Erythroblast (primary cell): ENCODE measurements around the gene PPP1R13B.

Experiments used
- GATA1 ChIP-seq: IDR thresholded peaks from 2 replicates; pipeline ENCODE4 v1.6.1; 2011; ENCODE audit warnings: low read depth, mild to moderate bottlenecking, control low read depth, low read length, moderate library complexity
- POLR2A ChIP-seq: IDR thresholded peaks from 2 replicates; pipeline ENCODE4 v1.6.1; 2011; ENCODE audit warnings: mild to moderate bottlenecking, low read length

DNA sequence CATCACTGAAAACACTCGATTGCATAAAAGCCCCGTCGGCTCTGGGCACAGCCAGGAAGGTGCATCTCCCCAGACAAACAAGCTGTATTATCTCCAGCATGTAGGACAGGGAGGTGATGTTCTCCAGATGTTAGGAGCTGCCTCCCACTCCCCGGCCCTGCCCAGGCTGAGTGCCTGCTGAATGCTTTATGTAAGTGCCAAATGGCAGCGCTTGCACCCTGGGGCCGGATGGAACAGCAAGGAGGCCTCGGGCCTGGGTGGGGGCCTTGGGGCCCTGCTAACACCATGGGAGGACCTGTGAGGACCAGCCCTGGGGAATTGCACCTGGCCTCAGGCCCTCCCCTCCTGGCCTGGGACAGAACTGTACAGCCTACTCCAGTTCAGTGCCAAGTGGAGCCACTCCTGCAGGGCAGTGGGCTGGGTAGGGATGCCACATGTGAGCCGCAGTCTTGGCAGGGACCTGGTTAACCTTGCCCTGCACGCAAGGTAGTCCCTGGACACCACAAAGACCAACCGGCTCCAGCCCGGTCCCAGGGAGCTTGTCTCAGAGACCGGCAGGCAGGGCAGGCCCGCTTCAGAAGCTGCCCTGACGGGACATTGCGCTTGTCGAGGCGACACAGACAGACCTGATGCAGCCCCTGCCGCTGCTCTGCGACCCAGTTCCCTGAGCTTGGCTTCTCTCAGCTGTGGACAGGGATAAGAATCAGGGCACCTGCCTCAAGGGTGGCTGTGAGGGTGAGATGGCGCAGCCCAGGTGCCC lies 35.3 kb upstream of the PPP1R13B start:
- no peak for TF ChIP-seq POLR2A
- no peak for TF ChIP-seq GATA1
